MCF 10A (cell line): ENCODE results near the gene TMEM131L. TPM values are rescaled to one million over a fixed set of nuclear protein-coding genes. Genes with fewer than 3 reads are reported as not detected.
A peak's percentile ranks its signal among the peaks of the same experiment; 100 is the strongest.

Source experiments
- BruUV-seq: library from RNA; stranded (reverse); fragments of 400-500 nt; replicated peaks from 2 replicates; lab custom pipeline; 2021; lab: Mats Ljungman, UMichigan
- CTCF ChIA-PET: fragments of 300-600 bp; sonication (Branson Sonifier 250); formaldehyde crosslinking; extraction: SDS; loops from one replicate; lab custom pipeline; 2021; ENCODE audit warnings: antibody characterized with exemption, inconsistent platforms; lab: Yijun Ruan, JAX
- POLR2A ChIA-PET: fragments of 300-600, 350-650 bp; sonication (Branson Sonifier 250); formaldehyde crosslinking; extraction: SDS; loops from one replicate; lab custom pipeline; 2020; ENCODE audit warnings: antibody characterized with exemption, inconsistent platforms; lab: Yijun Ruan, JAX
- DNase-seq: peaks from one replicate; pipeline ENCODE4 v3.0.0-alpha.2; 2018; ENCODE audit not compliant: unreplicated experiment
- H3K27ac Mint-ChIP-seq: one replicate; pipeline ENCODE4 v1.8.0; 2022; ENCODE audit warnings: mild to moderate bottlenecking, low read depth, mixed read lengths; ENCODE audit not compliant: unreplicated experiment
- H3K27me3 Mint-ChIP-seq: one replicate; pipeline ENCODE4 v1.8.0; 2022; ENCODE audit warnings: mixed read lengths; ENCODE audit not compliant: insufficient read depth, unreplicated experiment
- H3K36me3 Mint-ChIP-seq: one replicate; pipeline ENCODE4 v1.8.0; 2022; ENCODE audit warnings: mild to moderate bottlenecking, moderate library complexity, mixed read lengths; ENCODE audit not compliant: insufficient read depth, unreplicated experiment
- H3K4me1 Mint-ChIP-seq: one replicate; pipeline ENCODE4 v1.8.0; 2022; ENCODE audit warnings: mixed read lengths; ENCODE audit not compliant: insufficient read depth, unreplicated experiment
- H3K4me3 Mint-ChIP-seq: one replicate; pipeline ENCODE4 v1.8.0; 2022; ENCODE audit warnings: mild to moderate bottlenecking, moderate library complexity, mixed read lengths; ENCODE audit not compliant: unreplicated experiment
- H3K9me3 Mint-ChIP-seq: one replicate; pipeline ENCODE4 v1.8.0; 2022; ENCODE audit warnings: mixed read lengths; ENCODE audit not compliant: unreplicated experiment
- CTCF ChIP-seq: fragments of 200-600 bp; IDR thresholded peaks from one replicate; pipeline ENCODE4 v1.8.0; 2022; ENCODE audit warnings: antibody characterized with exemption, mild to moderate bottlenecking; ENCODE audit not compliant: unreplicated experiment
- intact Hi-C: fragments of 100-400 bp; cut with micrococcal nuclease; formaldehyde crosslinking; loops from 2 replicates; pipeline ENCODE4 v1.14.1; 2022
- total RNA-seq: library from RNA; stranded (reverse); gene quantifications from 2 replicates; pipeline ENCODE4 v1.2.3, GENCODE V29; 2022

Gene TMEM131L
- total RNA-seq, 1 experiment from 2014 or later, result 10.1 TPM

GRCh38 chr4:153489856-153490558 is 23.8 kb downstream of the TMEM131L start:
- H3K4me3 Mint-ChIP-seq, result peak overlapping the region; percentile 36
- H3K36me3 Mint-ChIP-seq, result peaks cover 7% of the 10 kb centered on the region
- BruUV-seq, result no TSS peak
- intact Hi-C loops, result loop anchor here (5.0 kb wide), 1 partner anchor 82 kb away; no protein-coding TSS in a partner anchor
- H3K27me3 Mint-ChIP-seq, result no peaks in the 10 kb centered on the region
- peak overlapping the region; percentile 93 for H3K27ac Mint-ChIP-seq
- no peaks in the 10 kb centered on the region for H3K9me3 Mint-ChIP-seq
- DNase-seq, result no peak
- POLR2A ChIA-PET, result interaction anchor here (0.7 to 6.3 kb wide), 3 partner anchors 20 to 31 kb away, joined by 3 to 196 read pairs (median 3); partner anchors contain the start of gene TMEM131L
- CTCF ChIA-PET, result interaction anchor here (0.6 to 2.5 kb wide), 5 partner anchors 10 to 87 kb away, joined by 3 to 9 read pairs (median 4); partner anchors contain the start of gene TMEM131L
- H3K4me1 Mint-ChIP-seq, result peaks cover 54% of the 10 kb centered on the region
- TF ChIP-seq CTCF, result no peak

GRCh38 chr4:153490985-153491483 is 24.9 kb downstream of the TMEM131L start:
- H3K36me3 Mint-ChIP-seq, result peaks cover 7% of the 10 kb centered on the region
- POLR2A ChIA-PET, result interaction anchor here (0.9 to 6.3 kb wide), 2 partner anchors 21 to 23 kb away, joined by 3 to 196 read pairs; partner anchors contain the start of gene TMEM131L
- no TSS peak for BruUV-seq

GRCh38 chr4:153494562-153494961 is 28.4 kb downstream of the TMEM131L start:
- H3K27ac Mint-ChIP-seq, result no peak overlapping the region
- ChIA-PET CTCF (interaction anchor here (0.6 to 1.7 kb wide), 4 partner anchors 8 to 130 kb away, joined by 3 to 5 read pairs (median 4); no protein-coding TSS in a partner anchor), POLR2A (interaction anchor here (2.0 kb wide), 1 partner anchor 8 kb away, joined by 7 read pairs; no protein-coding TSS in a partner anchor)
- no peak for DNase-seq
- peaks cover 7% of the 10 kb centered on the region for H3K36me3 Mint-ChIP-seq
- H3K9me3 Mint-ChIP-seq, result no peaks in the 10 kb centered on the region
- peaks cover 29% of the 10 kb centered on the region for H3K4me1 Mint-ChIP-seq
- no peak for TF ChIP-seq CTCF
- H3K27me3 Mint-ChIP-seq, result no peaks in the 10 kb centered on the region
- intact Hi-C loops, result no loop called here
- no peak overlapping the region for H3K4me3 Mint-ChIP-seq
- no TSS peak for BruUV-seq

More at GRCh38 chr4:153490985-153491483, 24.9 kb downstream of the TMEM131L start:
- no peaks in the 10 kb centered on the region for H3K9me3 Mint-ChIP-seq
- no peak for DNase-seq
- no peak overlapping the region for H3K4me3 Mint-ChIP-seq
- H3K27ac Mint-ChIP-seq, result no peak overlapping the region
- H3K27me3 Mint-ChIP-seq, result no peaks in the 10 kb centered on the region
- intact Hi-C loops, result no loop called here
- CTCF ChIA-PET, result interaction anchor here (0.6 to 2.5 kb wide), 4 partner anchors 9 to 83 kb away, joined by 3 to 9 read pairs (median 4); partner anchors contain the start of gene TMEM131L
- peaks cover 56% of the 10 kb centered on the region for H3K4me1 Mint-ChIP-seq
- no peak for TF ChIP-seq CTCF
